AML-193 (cell line): ENCODE results near the gene GCLC.
"Not testable (repeated sequence)": the region's sequence is repeated elsewhere in the genome, so short reads cannot be mapped to it uniquely, and the experiment has no call there.

Experiments used
- DNase-seq, 2 experiments: peaks; one replicate each; lab custom pipeline; 2025; lab: John Stamatoyannopoulos, UW

The GCLC gene

DNA sequence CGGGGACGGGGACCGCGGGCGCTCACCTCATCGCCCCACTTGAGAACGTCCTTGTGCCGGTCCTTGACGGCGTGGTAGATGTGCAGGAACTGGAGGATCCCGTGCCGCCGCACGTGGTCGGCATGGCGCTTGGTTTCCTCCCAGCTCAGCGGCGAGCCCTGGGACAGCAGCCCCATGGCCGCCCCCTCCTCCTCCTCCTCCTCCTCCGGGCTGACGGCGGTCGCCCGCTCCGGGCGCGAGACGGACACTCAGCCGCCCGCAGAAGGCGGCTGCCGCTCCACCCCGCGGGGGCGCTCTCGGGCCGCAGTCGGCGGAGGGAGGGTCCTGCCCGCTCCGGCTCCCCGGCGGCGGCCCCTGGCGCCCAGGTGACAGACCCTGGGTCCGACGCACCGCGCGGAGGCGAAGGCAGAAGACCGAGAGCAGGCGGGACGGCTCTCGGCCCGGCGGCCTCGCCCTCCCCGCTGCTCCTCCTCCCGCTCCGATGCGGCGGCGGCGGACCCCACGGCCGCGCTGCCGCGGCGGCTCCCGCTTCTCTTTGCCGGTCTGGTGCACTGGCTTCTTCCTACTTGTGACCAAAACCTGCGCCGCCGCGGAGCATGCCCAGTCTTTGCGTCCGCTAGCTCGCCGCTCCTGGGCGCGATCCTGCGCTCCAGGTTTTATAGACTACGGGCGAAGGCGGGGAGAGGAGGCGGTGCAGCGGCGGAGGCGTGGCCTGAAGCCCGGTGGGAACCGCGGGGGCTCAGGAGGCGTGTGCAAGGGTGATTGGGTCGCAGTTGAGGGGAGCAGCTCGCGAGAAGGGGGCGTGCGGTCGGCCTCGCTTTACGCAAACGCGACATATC, at the start of gene GCLC:
Gene GCLC, minus strand, starts transcription at position 632 of the 839 bp plus-strand sequence. Its CDS starts 456 bp downstream, at position 176.
- DNase-seq: peak; percentile 97 to 98

DNA sequence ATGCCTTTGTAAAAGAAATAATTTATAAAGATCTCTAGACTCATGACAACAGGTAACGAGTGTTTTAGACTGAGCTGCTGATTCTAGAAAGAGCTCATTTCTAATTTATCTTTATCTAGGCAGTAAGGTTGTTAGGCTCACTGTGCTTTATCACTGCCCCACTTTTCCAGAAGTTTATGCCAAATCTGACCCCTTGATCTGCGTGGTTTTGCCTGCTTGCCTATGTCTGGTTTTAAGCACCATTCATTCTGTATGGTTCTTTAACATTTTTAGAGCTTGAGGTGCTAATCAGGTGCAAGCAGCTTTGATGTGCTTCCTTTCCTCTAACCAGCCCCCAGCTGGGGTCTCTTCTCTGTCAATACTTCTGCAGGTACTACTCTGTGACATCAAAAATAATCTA, 49.7 kb upstream of the GCLC start:
- DNase-seq: no peak

- peak; percentile 44 to 46 for DNase-seq
These were observed 48.1 kb upstream of the GCLC start for GRCh38 chr6:53593001-53593488.

GRCh38 chr6:53591873-53592272, 47.0 kb upstream of the GCLC start:
- no peak for DNase-seq

GRCh38 chr6:53588816-53589509, 44.1 kb upstream of the GCLC start:
- no peak for DNase-seq

GRCh38 chr6:53587291-53587690, 42.4 kb upstream of the GCLC start:
- DNase-seq: no peak

- no peak for DNase-seq
These were observed 40.5 kb upstream of the GCLC start for GRCh38 chr6:53585208-53585900.

GRCh38 chr6:53584726-53585125, 39.8 kb upstream of the GCLC start:
- DNase-seq: no peak

GRCh38 chr6:53583451-53583850, 38.5 kb upstream of the GCLC start:
- no peak for DNase-seq

DNA sequence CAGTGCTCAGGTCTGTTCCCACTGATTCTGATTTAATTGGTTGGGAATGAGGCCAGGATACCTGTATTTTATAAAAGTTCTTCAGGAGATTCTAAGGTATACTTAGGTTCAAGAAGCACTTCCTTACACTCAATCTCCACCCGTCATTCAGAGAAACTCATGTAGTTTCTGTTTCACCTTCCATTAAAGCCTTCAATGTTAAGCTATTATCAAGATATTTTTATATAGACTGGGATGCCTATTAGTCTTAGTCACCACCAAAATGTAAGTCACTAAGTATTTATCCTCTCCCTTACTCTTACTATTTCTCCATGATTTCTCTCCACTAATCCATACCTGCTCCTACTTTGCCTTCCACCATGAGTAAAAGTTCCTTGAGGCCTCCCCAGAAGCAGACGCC, 38.1 kb upstream of the GCLC start:
- no peak for DNase-seq

GRCh38 chr6:53581856-53582255, 37.0 kb upstream of the GCLC start:
- DNase-seq: no peak

DNA sequence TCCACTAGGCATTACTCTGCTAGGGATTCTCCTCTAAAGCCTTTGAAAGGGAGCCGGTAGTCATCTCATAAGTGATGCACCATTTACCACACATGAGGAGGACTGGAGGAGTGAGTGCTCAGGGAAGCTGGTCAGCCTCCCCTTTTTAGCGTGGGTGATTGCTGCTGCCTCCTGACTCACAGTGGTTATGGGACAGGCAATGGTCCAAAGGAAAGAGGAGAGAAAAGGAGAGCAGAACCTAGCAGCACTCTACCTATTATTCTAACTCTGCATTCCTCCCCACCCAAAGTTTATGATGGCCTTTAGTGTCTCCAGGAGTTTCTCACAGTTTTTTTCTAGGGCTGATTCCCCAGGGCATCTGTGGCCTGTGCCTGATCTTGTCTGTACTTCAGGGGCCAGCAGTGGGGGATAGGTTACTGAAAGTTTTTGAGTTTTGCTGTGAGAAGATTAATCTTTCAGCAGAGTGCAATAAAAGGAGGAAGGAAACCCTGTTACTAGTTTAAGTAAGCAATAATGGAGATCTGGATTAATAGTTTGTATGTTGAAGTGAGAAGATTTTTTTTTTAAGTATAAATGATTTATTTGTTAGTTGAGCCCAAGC, 36.4 kb upstream of the GCLC start:
- DNase-seq: no peak

GRCh38 chr6:53579338-53579737, 34.4 kb upstream of the GCLC start:
- no peak for DNase-seq

- DNase-seq: no peak
These were observed 33.5 kb upstream of the GCLC start for GRCh38 chr6:53578371-53578770.

- no peak for DNase-seq
These were observed 28.4 kb upstream of the GCLC start for GRCh38 chr6:53573299-53573698.

DNA sequence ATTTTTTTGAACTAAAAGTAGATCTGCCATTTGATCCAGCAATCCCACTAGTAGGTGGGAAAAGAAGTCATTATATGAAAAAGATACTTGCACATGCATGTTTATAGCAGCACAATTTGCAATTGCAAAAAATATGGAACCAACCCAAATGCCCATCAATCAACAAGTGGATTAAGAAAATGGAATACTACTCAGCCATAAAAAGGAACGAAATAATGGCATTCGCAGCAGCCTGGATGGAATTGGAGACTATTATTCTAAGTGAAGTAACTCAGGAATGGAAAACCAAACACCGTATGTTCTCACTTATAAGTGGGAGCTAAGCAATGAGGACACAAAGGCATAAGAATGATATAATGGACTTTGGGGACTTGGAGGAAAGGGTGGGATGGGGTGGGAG, 27.5 kb upstream of the GCLC start:
- DNase-seq: not testable (repeated sequence)

DNA sequence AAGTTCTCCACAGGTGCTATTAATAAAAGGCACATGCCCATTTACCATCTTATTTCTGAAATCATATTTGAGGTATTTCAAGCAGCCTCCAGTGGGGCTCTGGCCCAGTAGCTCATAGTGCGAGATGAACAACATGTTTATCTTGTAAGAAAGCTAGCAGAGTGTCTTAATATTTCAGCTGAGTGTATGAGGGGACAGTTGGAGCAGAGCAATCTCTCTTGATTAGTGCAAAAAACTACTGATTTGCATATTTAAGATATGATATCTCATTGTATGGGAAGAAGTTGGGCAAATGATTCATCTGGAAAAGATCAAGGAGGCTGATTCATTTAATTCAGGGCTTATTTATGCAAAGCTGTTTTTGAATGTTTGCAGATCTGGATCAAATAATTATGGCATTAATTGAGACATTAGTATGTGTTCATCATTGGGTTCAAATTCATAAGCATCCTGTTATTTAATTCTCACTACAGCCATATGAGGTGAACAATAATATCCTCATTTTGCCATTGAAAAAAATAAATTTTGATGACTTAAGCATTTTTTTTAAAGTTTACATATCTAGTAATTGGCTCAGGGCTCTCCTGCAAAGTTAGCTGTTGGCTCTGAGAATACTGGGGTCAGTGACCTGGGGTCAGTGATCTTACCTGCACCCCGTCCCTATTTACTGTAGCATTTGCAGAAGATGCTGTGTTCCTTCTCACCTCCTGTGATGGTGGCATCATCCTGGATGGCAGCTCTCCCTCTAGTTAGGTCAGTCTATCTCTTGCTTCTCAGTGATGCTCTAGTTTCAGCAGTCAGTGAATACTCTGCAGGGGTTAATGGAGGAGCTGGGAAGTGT, 24.1 kb upstream of the GCLC start:
- no peak for DNase-seq

DNA sequence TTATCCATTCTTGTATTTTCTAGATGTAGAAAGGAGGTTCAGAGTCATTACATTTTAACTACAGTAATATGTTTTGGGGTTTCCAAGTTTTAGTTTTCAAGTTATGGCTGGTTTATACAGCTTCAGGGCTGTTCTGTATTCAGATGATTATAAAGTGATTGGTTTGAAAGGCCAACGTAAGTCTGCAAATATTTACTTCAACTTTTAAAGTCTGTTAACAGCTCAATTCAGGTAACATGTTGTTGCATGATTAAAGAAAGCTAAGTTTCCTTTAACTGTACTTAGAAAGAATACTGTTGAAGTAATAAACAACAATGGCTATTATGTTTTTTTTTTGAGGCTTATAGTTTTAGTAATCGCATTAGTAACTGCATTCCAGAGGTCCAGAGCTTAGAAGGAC, 22.8 kb upstream of the GCLC start:
- no peak for DNase-seq

DNA sequence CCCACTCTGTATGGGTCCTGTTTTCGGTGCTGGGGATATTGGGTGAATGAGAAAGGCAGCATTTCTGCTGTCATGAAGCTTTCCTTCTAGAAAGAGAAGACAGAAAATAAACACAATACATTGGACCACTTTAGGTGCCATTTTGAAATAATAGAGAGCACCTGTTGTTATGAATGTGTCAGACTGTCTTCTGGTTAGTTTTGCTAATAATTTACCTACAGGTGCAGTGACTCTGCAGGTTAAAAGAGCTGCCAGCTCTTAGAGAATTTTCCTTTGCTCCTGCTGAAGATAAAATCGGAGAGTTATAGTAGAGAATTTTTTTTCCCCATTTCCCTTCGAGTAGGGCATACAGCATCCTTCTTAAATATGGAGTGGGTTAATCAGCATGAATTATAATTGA, 21.9 kb upstream of the GCLC start:
- DNase-seq: no peak

DNA sequence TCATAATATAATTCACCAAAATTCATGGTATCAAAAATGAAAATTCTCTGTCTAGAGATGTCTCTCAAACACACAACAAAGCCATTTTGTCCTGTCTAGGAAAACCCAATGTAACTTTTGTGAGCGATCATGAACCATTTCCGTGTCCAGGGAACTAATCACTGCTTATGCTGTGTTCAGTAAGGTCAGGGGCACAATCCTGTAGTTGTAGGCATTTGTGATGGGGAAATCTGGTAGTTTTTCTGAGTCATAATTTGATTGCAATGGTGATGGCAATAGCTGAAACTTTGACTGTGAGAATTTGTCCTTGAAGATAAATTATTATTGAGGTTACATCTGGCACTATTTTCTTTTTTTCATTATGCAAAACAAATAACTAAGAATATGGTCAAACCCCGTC, 21.0 kb upstream of the GCLC start:
- no peak for DNase-seq

DNA sequence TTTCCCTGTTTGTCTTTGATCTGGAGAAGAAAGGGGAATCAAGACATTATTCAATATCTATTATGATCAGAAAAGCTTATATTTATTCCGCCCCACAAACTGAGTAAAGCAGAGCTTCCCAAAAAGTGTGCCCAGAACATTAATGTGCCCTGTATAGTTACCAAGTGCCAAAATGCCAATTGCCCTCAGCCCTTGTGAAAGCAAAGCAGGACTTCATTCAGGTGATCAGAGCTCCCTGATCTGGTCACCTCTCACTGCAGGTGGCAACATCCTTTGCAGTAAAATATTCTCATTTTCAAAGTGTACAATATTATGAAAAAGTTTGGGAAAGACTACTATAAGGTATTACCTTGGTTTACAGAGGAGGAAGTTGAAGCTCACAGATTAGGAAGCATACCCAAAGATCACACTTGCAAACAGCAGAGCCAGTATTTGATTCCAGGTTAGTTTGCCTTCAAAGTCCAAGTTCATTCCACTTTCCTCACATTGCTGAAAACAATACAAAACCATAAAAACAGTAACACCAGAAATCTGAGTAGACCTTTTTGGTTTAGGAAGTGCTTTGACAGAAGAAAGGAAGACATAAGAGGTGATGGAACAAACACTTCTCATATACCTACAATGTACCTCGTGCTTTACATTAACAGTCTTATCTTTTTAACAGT, 19.6 kb upstream of the GCLC start:
- DNase-seq: no peak
